Trophoblast cell (in vitro differentiated cells and primary cell): ENCODE data around the gene SLC43A2. TPM values are rescaled to one million over a fixed set of nuclear protein-coding genes. Genes with fewer than 3 reads are reported as not detected.
"Not testable (repeated sequence)": the region's sequence is repeated elsewhere in the genome, so short reads cannot be mapped to it uniquely, and the experiment has no call there.

Source experiments
- DNase-seq, 2 donors: peaks; one replicate each; pipeline ENCODE4 v3.0.0-alpha.2; 2016
- H2AFZ ChIP-seq: 2 replicates; pipeline ENCODE4 v1.6.1; 2013; ENCODE audit warnings: low read length, moderate library complexity, mild to moderate bottlenecking; ENCODE audit not compliant: insufficient read depth, poor library complexity
- H2AK5ac ChIP-seq: 2 replicates; pipeline ENCODE4 v1.6.1; 2013; ENCODE audit warnings: mild to moderate bottlenecking, low read length
- H2BK120ac ChIP-seq: 2 replicates; pipeline ENCODE4 v1.6.1; 2013; ENCODE audit warnings: low read length, mild to moderate bottlenecking, moderate library complexity; ENCODE audit not compliant: insufficient read depth, poor library complexity
- H2BK12ac ChIP-seq: 2 replicates; pipeline ENCODE4 v1.6.1; 2013; ENCODE audit warnings: mild to moderate bottlenecking, low read length, moderate library complexity
- H2BK5ac ChIP-seq: 2 replicates; pipeline ENCODE4 v1.6.1; 2013; ENCODE audit warnings: low read length, low read depth, moderate library complexity, mild to moderate bottlenecking; ENCODE audit not compliant: poor library complexity
- H3K14ac ChIP-seq: 2 replicates; pipeline ENCODE4 v1.6.1; 2013; ENCODE audit warnings: mild to moderate bottlenecking, low read length
- H3K18ac ChIP-seq: 2 replicates; pipeline ENCODE4 v1.6.1; 2013; ENCODE audit warnings: mild to moderate bottlenecking, low read length
- H3K23ac ChIP-seq: 2 replicates; pipeline ENCODE4 v1.6.1; 2013; ENCODE audit warnings: low read length
- H3K27ac ChIP-seq: 2 replicates; pipeline ENCODE4 v1.5.1; 2013; ENCODE audit warnings: low read depth, mild to moderate bottlenecking, inconsistent platforms, low read length, moderate library complexity
- H3K27me3 ChIP-seq: 2 replicates; pipeline ENCODE4 v1.6.1; 2013; ENCODE audit warnings: inconsistent platforms, mild to moderate bottlenecking, low read length, moderate library complexity; ENCODE audit not compliant: insufficient read depth
- H3K36me3 ChIP-seq, 2 experiments: 1 replicate in 1 of 2; 2 replicates in 1 of 2; pipeline ENCODE4 v1.6.1; 2013; ENCODE audit warnings: low read length in 2 of 2, mild to moderate bottlenecking in 2 of 2, moderate library complexity in 1 of 2; ENCODE audit not compliant: insufficient read depth in 2 of 2, control insufficient read depth in 1 of 2
- H3K4ac ChIP-seq: 2 replicates; pipeline ENCODE4 v1.6.1; 2013; ENCODE audit warnings: low read depth, mild to moderate bottlenecking, low read length, moderate library complexity
- H3K4me1 ChIP-seq, 2 experiments: 1 replicate in 1 of 2; 2 replicates in 1 of 2; pipeline ENCODE4 v1.6.1; 2013; ENCODE audit warnings: low read length in 2 of 2, mild to moderate bottlenecking in 2 of 2, moderate library complexity in 1 of 2; ENCODE audit not compliant: insufficient read depth in 2 of 2, control insufficient read depth in 1 of 2
- H3K4me2 ChIP-seq: 2 replicates; pipeline ENCODE4 v1.6.1; 2013; ENCODE audit warnings: inconsistent platforms, mild to moderate bottlenecking, low read length, moderate library complexity
- H3K4me3 ChIP-seq: 2 replicates; pipeline ENCODE4 v1.5.1; 2013; ENCODE audit warnings: mild to moderate bottlenecking, low read depth, low read length, inconsistent platforms
- H3K79me1 ChIP-seq: one replicate; pipeline ENCODE4 v1.6.1; 2013; ENCODE audit warnings: low read length
- H3K79me2 ChIP-seq: 2 replicates; pipeline ENCODE4 v1.6.1; 2013; ENCODE audit warnings: low read length, mild to moderate bottlenecking; ENCODE audit not compliant: control insufficient read depth, insufficient read depth, poor library complexity
- H3K9ac ChIP-seq: 2 replicates; pipeline ENCODE4 v1.6.1; 2013; ENCODE audit warnings: mild to moderate bottlenecking, low read length
- H3K9me3 ChIP-seq: 2 replicates; pipeline ENCODE4 v1.6.1; 2013; ENCODE audit warnings: low read depth, mild to moderate bottlenecking, control low read depth, inconsistent platforms, low read length; ENCODE audit not compliant: insufficient read depth
- H4K12ac ChIP-seq: 2 replicates; pipeline ENCODE4 v1.6.1; 2013; ENCODE audit warnings: low read depth, mild to moderate bottlenecking, low read length, moderate library complexity
- H4K8ac ChIP-seq: 2 replicates; pipeline ENCODE4 v1.6.1; 2013; ENCODE audit warnings: low read depth, mild to moderate bottlenecking, low read length, moderate library complexity
- H4K91ac ChIP-seq: one replicate; pipeline ENCODE4 v1.6.1; 2013; ENCODE audit warnings: low read depth, mild to moderate bottlenecking, low read length, moderate library complexity
- WGBS: extraction: QIAGEN DNeasy Blood & Tissue Kit; methylation state at CpG from one replicate; pipeline ENCODE4 v1.1.7; 2013; ENCODE audit warnings: missing lambda C conversion rate; ENCODE audit not compliant: insufficient read length, insufficient coverage; ENCODE audit errors: extremely low coverage; 5-methylcytosine and 5-hydroxymethylcytosine counted together
- polyA plus RNA-seq: library from polyadenylated mRNA; stranded (reverse); fragments of 200-250 nt; gene quantifications from 2 replicates; pipeline ENCODE4 v1.2.3, GENCODE V29; 2013

SLC43A2 gene
- 96.8 and 110 TPM in 2 replicates for polyA plus RNA-seq

- Histone ChIP-seq H3K4me2 (peak within 1 kb of the TSS; percentile 99), H3K27ac (peak within 1 kb of the TSS; percentile 81), H3K79me1 (peaks cover 19% of the 10 kb centered on the region), H3K9ac (peak within 1 kb of the TSS; percentile 84), H2BK12ac (peak within 1 kb of the TSS; percentile 78), H3K4ac (peak within 1 kb of the TSS; percentile 44), H3K14ac (peak within 1 kb of the TSS; percentile 86), H2AFZ (peak within 1 kb of the TSS; percentile 89), H4K8ac (peak within 1 kb of the TSS; percentile 90), H2BK120ac (peak within 1 kb of the TSS; percentile 84), H3K18ac (peak within 1 kb of the TSS; percentile 87), H2AK5ac (peak within 1 kb of the TSS; percentile 16), H3K4me3 (peak within 1 kb of the TSS; percentile 78), H2BK5ac (peak within 1 kb of the TSS; percentile 78), H3K79me2 (peaks cover 3% of the 10 kb centered on the region), H3K4me1 (peaks cover 6 to 14% of the 10 kb centered on the region in 2 experiments), H4K12ac (peak within 1 kb of the TSS; percentile 68), H3K27me3 (no peaks in the 10 kb centered on the region), H3K23ac (peak within 1 kb of the TSS; percentile 71), H3K36me3 (peaks cover 0 to 4% of the 10 kb centered on the region in 2 experiments), H4K91ac (peak within 1 kb of the TSS; percentile 91), H3K9me3 (peaks cover 2% of the 10 kb centered on the region)
- no CpG with 5 or more reads among the region's 95 CpGs for WGBS
- peak; percentile 58 to 84 for DNase-seq
These were observed at the start of gene SLC43A2 for GRCh38 chr17:1627982-1628855. Gene SLC43A2 (minus strand): TSS chr17:1628834. CDS start chr17:1627874, 960 bp downstream.

GRCh38 chr17:1676401-1676800 lies 47.8 kb upstream of the SLC43A2 start:
- Histone ChIP-seq H2AFZ (no peak overlapping the region), H3K4ac (no peak overlapping the region), H4K12ac (no peak overlapping the region), H4K91ac (no peak overlapping the region), H3K4me1 (no peaks in the 10 kb centered on the region), H3K79me2 (no peaks in the 10 kb centered on the region), H3K9me3 (no peaks in the 10 kb centered on the region), H3K23ac (no peak overlapping the region), H3K14ac (no peak overlapping the region), H3K79me1 (no peaks in the 10 kb centered on the region), H3K9ac (no peak overlapping the region), H3K36me3 (peaks cover 77 to 89% of the 10 kb centered on the region in 2 experiments), H2AK5ac (no peak overlapping the region), H2BK120ac (no peak overlapping the region), H3K27me3 (no peaks in the 10 kb centered on the region), H2BK5ac (no peak overlapping the region), H3K4me3 (no peak overlapping the region), H4K8ac (no peak overlapping the region), H3K27ac (no peak overlapping the region), H2BK12ac (no peak overlapping the region), H3K18ac (no peak overlapping the region), H3K4me2 (no peak overlapping the region)
- WGBS: no CpG with 5 or more reads among the region's 13 CpGs
- DNase-seq: no peak

- Histone ChIP-seq H3K14ac (no peak overlapping the region), H2BK5ac (no peak overlapping the region), H3K79me2 (no peaks in the 10 kb centered on the region), H2BK12ac (no peak overlapping the region), H3K4me2 (no peak overlapping the region), H3K79me1 (no peaks in the 10 kb centered on the region), H2BK120ac (no peak overlapping the region), H3K27ac (no peak overlapping the region), H3K27me3 (no peaks in the 10 kb centered on the region), H3K4ac (no peak overlapping the region), H4K8ac (no peak overlapping the region), H3K4me3 (no peak overlapping the region), H3K4me1 (no peaks in the 10 kb centered on the region), H2AK5ac (no peak overlapping the region), H3K36me3 (peaks cover 67 to 84% of the 10 kb centered on the region in 2 experiments), H3K9me3 (no peaks in the 10 kb centered on the region), H4K91ac (no peak overlapping the region), H3K18ac (peak overlapping the region; percentile 7), H3K9ac (no peak overlapping the region), H2AFZ (no peak overlapping the region), H3K23ac (no peak overlapping the region), H4K12ac (no peak overlapping the region)
- no peak for DNase-seq
- WGBS: no CpG with 5 or more reads among the region's 26 CpGs
These were observed 44.6 kb upstream of the SLC43A2 start for GRCh38 chr17:1673041-1673785.

- not testable (repeated sequence) for H2AK5ac ChIP-seq, H3K79me2 ChIP-seq, H3K4me1 ChIP-seq, H3K27ac ChIP-seq, H3K79me1 ChIP-seq, H2BK5ac ChIP-seq, H2BK12ac ChIP-seq, H4K12ac ChIP-seq, H3K14ac ChIP-seq, H4K8ac ChIP-seq, H2BK120ac ChIP-seq, H3K4me2 ChIP-seq, H3K9me3 ChIP-seq, H3K23ac ChIP-seq, H3K27me3 ChIP-seq, H3K9ac ChIP-seq, H2AFZ ChIP-seq, H3K18ac ChIP-seq, H4K91ac ChIP-seq, H3K4me3 ChIP-seq, H3K4ac ChIP-seq, DNase-seq
- no CpG with 5 or more reads among the region's 5 CpGs for WGBS
- peaks cover 60 to 66% of the 10 kb centered on the region in 2 experiments for H3K36me3 ChIP-seq
These were observed 35.3 kb upstream of the SLC43A2 start for GRCh38 chr17:1663934-1664333.
